Ovary (tissue), 9 donors: ENCODE measurements around the gene KIAA1191. TPM values are rescaled to one million over a fixed set of nuclear protein-coding genes. Genes with fewer than 3 reads are reported as not detected.

Source experiments
- DNase-seq, 5 donors: peaks; one replicate each; pipeline ENCODE4 v3.0.0-alpha.2; 2019 to 2020
- H3K27ac ChIP-seq, 2 donors: fragments of 200-600 bp; one replicate each; pipeline versions ENCODE4 v1.5.1 to v1.8.0; 2019 to 2022
- H3K27me3 ChIP-seq: fragments of 200-600 bp; one replicate; pipeline ENCODE4 v1.8.0; 2022
- H3K36me3 ChIP-seq: fragments of 200-600 bp; sonication (generic); one replicate; pipeline ENCODE4 v1.5.1; 2019
- H3K4me1 ChIP-seq: one replicate; pipeline ENCODE4 v1.8.1; 2013; ENCODE audit warnings: mild to moderate bottlenecking, moderate library complexity; ENCODE audit not compliant: insufficient read depth
- H3K4me3 ChIP-seq: fragments of 200-600 bp; sonication (generic); one replicate; pipeline ENCODE4 v1.5.1; 2017
- H3K9me3 ChIP-seq, 2 donors: fragments of 200-600 bp in 1 of 2; sonication (generic) in 1 of 2; one replicate each; pipeline versions ENCODE4 v1.5.1 to v1.8.1; 2013 to 2019; ENCODE audit warnings: mild to moderate bottlenecking in 1 of 2, moderate library complexity in 1 of 2
- CTCF ChIP-seq, 3 donors: fragments of 450-650 bp in 2 of 3; fragments of 200-600 bp in 1 of 3; IDR thresholded peaks; one replicate each; pipeline versions ENCODE4 v1.5.1 to v1.8.0; 2016 to 2022; ENCODE audit warnings: antibody characterized with exemption in 3 of 3, mild to moderate bottlenecking in 1 of 3
- EP300 ChIP-seq: sonication (generic); formaldehyde crosslinking; IDR thresholded peaks from one replicate; pipeline ENCODE4 v1.6.1; 2017; ENCODE audit warnings: antibody characterized with exemption
- POLR2A ChIP-seq: fragments of 450-650 bp; IDR thresholded peaks from one replicate; pipeline ENCODE4 v1.6.1; 2017; ENCODE audit warnings: antibody characterized with exemption, mild to moderate bottlenecking, moderate library complexity
- WGBS, 3 donors: extraction: QIAGEN DNeasy Blood & Tissue Kit in 1 of 3; methylation state at CpG; one replicate each; pipeline versions ENCODE4 v1.1.5 to v1.1.7; 2013 to 2017; 5-methylcytosine and 5-hydroxymethylcytosine counted together
- intact Hi-C, 4 donors: fragments of 100-400 bp; cut with DNase I; formaldehyde crosslinking; loops; one replicate each; pipeline versions ENCODE4 v1.11.0 to v1.15.1; 2022 to 2023
- polyA plus RNA-seq, 2 donors: library from polyadenylated mRNA; stranded (reverse); fragments of 200-250 nt in 1 of 2; fragments of 350-450 nt in 1 of 2; fragmentation: Illumina TruSeq in 1 of 2; extraction: RNeasy Lipid Tissue Mini Kit (QIAGEN cat#74804) in 1 of 2; gene quantifications; one replicate each; pipeline ENCODE4 v1.2.3, GENCODE V29; 2013 to 2014
- total RNA-seq, 7 donors: library from RNA; depleted of rRNA in 2 of 7; stranded (reverse); fragments of >200 nt in 2 of 7; fragmentation: NEBNext Ultra II Directional in 3 of 7; extraction: Animal tissue kit (Norgen Biotek cat#: 25700) in 3 of 7; gene quantifications; one replicate each; pipeline versions ENCODE4 v1.1.0 to v1.2.4, GENCODE V29; 2016 to 2023
- donor health status: DM: no; HTN: no; CAD: no; lungs with moderate emphysema.
- donor health status: DM: no; HTN: no; CAD: no.
- donor health status: Bipolar disorder and iron deficiency.
- donor health status: DM: yes; HTN: yes; CAD: no.
- donor health status: DM: no; HTN: no; CAD: no.
- donor health status: DM: yes; HTN: yes; CAD: no.

The KIAA1191 gene
- total and polyA plus RNA-seq, 9 donors = 87.5 to 166 (median 116) TPM

GRCh38 chr5:176394096-176394495, 32.5 kb upstream of the KIAA1191 start:
- TF ChIP-seq CTCF (IDR thresholded peaks at IDR 0.05) (no peak), POLR2A (no peak), EP300 (no peak)
- H3K27me3 ChIP-seq = no peaks in the 10 kb centered on the region
- H3K4me1 ChIP-seq = peaks cover 16% of the 10 kb centered on the region
- WGBS, 3 donors = 92 to 96% (median 93%) methylated on average over 9 of the region's 9 CpGs
- H3K9me3 ChIP-seq = no peaks in the 10 kb centered on the region
- intact Hi-C loops = no loop called here
- H3K27ac ChIP-seq = no peak overlapping the region
- H3K4me3 ChIP-seq = no peak overlapping the region
- H3K36me3 ChIP-seq = no peaks in the 10 kb centered on the region
- no peak for DNase-seq

DNA sequence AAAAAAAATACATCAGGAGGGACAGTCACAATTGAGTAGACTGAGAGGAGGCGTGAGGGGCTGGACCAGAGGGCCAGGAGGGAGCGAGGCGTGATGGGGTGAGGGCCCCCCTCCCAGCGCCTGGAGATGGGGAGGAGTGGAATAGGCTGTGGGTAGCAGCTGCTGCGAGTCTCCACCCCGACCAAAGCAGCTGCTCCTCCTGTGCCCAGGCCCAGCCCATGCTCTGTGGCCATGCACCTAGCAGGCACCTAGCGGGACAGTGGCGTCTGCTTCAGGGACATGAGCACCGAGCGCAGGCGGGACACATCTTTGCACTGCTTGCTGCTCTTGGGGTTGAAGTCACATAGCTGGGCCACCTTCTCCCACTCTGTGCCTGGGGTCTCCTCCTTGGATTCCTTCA, 31.0 kb upstream of the KIAA1191 start:
- Histone ChIP-seq H3K36me3 (no peaks in the 10 kb centered on the region), H3K4me1 (peaks cover 17% of the 10 kb centered on the region), H3K27me3 (no peaks in the 10 kb centered on the region), H3K9me3 (no peaks in the 10 kb centered on the region), H3K27ac (no peak overlapping the region), H3K4me3 (no peak overlapping the region)
- peak in 1 of 5 donors; percentile 51 for DNase-seq
- WGBS, 3 donors = 58 to 72% (median 64%) methylated on average over 11 of the region's 11 CpGs
- intact Hi-C loops = no loop called here
- TF ChIP-seq POLR2A = no peak
- no peak for TF ChIP-seq EP300
- TF ChIP-seq CTCF (IDR thresholded peaks at IDR 0.05) = no peak

GRCh38 chr5:176391999-176392398, 30.4 kb upstream of the KIAA1191 start:
- DNase-seq = peak in 1 of 5 donors; percentile 5
- Histone ChIP-seq H3K9me3 (no peaks in the 10 kb centered on the region), H3K27ac (no peak overlapping the region), H3K27me3 (no peaks in the 10 kb centered on the region), H3K4me1 (peaks cover 21% of the 10 kb centered on the region), H3K36me3 (no peaks in the 10 kb centered on the region), H3K4me3 (no peak overlapping the region)
- intact Hi-C loops = no loop called here
- TF ChIP-seq EP300 (no peak), POLR2A (no peak), CTCF (IDR thresholded peaks at IDR 0.05) (no peak)
- 65 to 73% (median 71%) methylated on average over 4 of the region's 4 CpGs for WGBS, 3 donors

DNA sequence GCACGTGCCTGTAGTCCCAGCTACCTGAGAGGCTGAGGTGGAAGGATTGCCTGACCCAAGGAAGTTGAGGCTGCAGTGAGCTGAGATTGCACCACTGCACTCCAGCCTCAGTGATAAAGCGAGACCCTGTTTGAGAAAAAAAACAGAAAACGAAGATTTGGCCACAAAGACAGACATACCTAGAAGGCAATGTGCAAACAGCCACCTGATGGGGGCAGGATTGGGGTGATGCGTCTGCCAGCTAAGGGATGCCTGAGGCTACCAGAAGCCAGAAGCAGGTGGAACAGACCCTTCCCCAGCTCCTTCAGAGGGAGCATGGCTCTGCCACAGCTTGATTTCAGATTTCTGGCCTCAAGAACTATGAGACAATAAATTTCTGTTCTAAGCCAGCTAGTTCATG, 29.9 kb upstream of the KIAA1191 start:
- WGBS, 3 donors = 89 to 92% (median 90%) methylated on average over 4 of the region's 4 CpGs
- Histone ChIP-seq H3K36me3 (no peaks in the 10 kb centered on the region), H3K27me3 (no peaks in the 10 kb centered on the region), H3K9me3 (no peaks in the 10 kb centered on the region), H3K4me3 (no peak overlapping the region), H3K27ac (no peak overlapping the region), H3K4me1 (peaks cover 19% of the 10 kb centered on the region)
- no peak for TF ChIP-seq EP300
- TF ChIP-seq CTCF (IDR thresholded peaks at IDR 0.05) = no peak
- TF ChIP-seq POLR2A = no peak
- DNase-seq = no peak
- intact Hi-C loops = no loop called here
